MM.1S (cell line): ENCODE data around the gene CEP350.

ENCODE experiments used
- EZH2 ChIP-seq: fragments of 300-600 bp; sonication (generic); optimal IDR thresholded peaks from 2 replicates; pipeline ENCODE3; 2017; ENCODE audit warnings: low read depth, mild to moderate bottlenecking, antibody characterized with exemption, low read length, mixed read lengths
- TF ChIP-seq, protein P1 (sequence below): fragments of 300-600 bp; sonication (generic); IDR thresholded peaks from 2 replicates; pipeline ENCODE4 v1.5.1; 2016; ENCODE audit warnings: antibody characterized with exemption, low read length, mixed read lengths

DNA sequence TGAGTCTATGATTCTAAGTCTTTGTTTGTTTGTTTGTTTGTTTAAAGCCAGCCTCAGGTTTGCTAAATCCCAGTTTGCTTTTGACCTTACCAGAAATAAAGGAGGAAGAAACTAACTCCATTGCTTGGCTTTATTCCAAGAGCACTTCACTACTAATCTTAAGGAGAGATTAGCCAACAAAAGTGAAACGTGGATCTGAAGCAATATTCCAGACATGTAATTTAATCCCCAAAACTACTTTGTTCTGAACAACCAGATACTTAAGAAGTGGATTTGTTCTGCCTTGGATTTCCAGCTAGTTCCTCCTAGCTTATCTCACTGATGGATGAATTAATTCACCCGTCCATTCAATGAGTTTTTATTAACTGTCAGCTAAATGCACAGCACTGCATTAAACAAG is 15.9 kb upstream of the CEP350 start:
- TF ChIP-seq, protein P1, sequence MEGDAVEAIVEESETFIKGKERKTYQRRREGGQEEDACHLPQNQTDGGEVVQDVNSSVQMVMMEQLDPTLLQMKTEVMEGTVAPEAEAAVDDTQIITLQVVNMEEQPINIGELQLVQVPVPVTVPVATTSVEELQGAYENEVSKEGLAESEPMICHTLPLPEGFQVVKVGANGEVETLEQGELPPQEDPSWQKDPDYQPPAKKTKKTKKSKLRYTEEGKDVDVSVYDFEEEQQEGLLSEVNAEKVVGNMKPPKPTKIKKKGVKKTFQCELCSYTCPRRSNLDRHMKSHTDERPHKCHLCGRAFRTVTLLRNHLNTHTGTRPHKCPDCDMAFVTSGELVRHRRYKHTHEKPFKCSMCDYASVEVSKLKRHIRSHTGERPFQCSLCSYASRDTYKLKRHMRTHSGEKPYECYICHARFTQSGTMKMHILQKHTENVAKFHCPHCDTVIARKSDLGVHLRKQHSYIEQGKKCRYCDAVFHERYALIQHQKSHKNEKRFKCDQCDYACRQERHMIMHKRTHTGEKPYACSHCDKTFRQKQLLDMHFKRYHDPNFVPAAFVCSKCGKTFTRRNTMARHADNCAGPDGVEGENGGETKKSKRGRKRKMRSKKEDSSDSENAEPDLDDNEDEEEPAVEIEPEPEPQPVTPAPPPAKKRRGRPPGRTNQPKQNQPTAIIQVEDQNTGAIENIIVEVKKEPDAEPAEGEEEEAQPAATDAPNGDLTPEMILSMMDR: no peak
- TF ChIP-seq EZH2: no peak
